ENCODE measurements around the gene XRCC6.
"Not testable (repeated sequence)": the region's sequence is repeated elsewhere in the genome, so short reads cannot be mapped to it uniquely, and the experiment has no call there.

The XRCC6 gene

DNA sequence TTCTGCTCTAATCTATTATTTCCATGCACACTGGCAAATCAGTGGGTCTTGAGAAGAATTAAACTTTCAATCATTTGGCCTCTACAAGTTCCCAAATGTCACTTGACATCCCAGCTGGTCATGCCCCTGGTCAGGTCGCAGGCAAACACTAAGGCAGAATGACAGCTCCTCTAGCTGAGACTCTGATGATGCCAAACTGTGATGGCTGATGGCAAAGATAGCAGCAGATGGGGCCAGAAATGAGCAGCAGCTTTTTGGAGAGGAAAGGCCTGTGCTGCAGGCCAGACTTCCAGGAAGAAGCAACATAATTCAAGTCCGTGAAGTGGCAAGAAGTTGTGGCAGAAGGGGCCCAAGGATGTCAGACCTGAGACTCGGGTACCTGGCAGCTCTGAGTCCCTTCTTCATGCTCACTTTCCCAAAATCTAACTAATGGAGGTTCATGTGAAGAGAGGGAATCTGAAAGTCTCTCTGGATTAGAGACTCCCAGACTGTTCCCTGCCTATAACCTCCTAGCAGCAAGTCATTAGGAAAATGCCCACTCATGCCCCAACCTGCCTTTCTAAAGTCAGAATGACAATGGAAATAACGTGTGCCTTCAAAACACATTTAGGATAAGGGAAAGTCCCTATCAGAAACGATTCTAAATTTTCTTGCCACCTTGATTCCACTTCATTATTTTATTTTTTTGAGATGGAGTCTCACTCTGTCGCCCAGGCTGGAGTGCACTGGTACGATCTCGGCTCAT is 22.0 kb upstream of the XRCC6 start:
- DNase-seq (ENCODE audit: low read depth) = no peak

- DNase-seq (ENCODE audit: low read depth) = no peak
These were observed 20.1 kb upstream of the XRCC6 start for GRCh38 chr22:41600976-41601375.

DNA sequence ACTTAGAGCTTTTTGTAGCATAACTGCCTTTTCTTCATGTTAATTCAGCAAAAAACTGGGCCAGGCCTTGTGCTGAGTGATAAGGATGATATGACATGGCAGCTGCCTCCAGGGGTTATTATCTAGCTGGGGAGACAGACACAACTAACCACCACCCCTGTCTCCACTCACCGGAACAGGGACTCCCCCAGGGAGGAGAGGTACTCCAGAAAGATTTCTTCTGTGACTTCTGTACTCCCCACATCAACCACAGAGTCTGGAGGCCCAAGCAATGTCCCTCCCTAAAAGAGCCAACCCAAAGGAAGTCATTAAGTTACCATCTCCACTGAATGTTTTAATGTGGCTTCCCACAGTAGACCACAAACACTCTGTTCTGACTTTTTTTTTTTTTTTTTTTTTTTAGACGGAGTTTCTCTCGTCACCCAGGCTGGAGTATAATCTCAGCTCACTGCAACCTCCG is 17.2 kb upstream of the XRCC6 start:
- no peak for DNase-seq (ENCODE audit: low read depth)

GRCh38 chr22:41608386-41608785 is 12.7 kb upstream of the XRCC6 start:
- no peak for DNase-seq (ENCODE audit: low read depth)

- no peak for DNase-seq (ENCODE audit: low read depth)
These were observed 8.3 kb upstream of the XRCC6 start for GRCh38 chr22:41612603-41613306.

- DNase-seq (ENCODE audit: low read depth) = no peak
These were observed 7.6 kb upstream of the XRCC6 start for GRCh38 chr22:41613456-41613855.

- no peak for DNase-seq (ENCODE audit: low read depth)
These were observed 1.0 kb upstream of the XRCC6 start for GRCh38 chr22:41619979-41620588.

- DNase-seq (ENCODE audit: low read depth) = no peak
These were observed 451 bp upstream of the XRCC6 start, which contains the start of gene DESI1 for GRCh38 chr22:41620589-41621098. TSS of gene DESI1 (minus strand) at chr22:41621043. CDS start at chr22:41620839, 204 bp downstream.

- no peak for DNase-seq (ENCODE audit: low read depth)
These were observed 750 bp downstream of the XRCC6 start for GRCh38 chr22:41621911-41622179.

- DNase-seq (ENCODE audit: low read depth) = no peak
These were observed 4.5 kb downstream of the XRCC6 start for GRCh38 chr22:41625577-41625976.

GRCh38 chr22:41631115-41631514 is 10.0 kb downstream of the XRCC6 start:
- not testable (repeated sequence) for DNase-seq (ENCODE audit: low read depth)

DNA sequence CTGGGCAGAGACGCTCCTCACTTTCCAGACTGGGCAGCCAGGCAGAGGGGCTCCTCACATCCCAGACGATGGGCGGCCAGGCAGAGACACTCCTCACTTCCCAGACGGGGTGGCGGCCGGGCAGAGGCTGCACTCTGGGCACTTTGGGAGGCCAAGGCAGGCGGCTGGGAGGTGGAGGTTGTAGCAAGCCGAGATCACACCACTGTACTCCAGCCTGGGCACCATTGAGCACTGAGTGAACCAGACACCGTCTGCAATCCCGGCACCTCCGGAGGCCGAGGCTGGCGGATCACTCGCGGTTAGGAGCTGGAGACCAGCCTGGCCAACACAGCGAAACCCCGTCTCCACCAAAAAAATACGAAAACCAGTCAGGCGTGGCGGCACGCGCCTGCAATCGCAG is 10.5 kb downstream of the XRCC6 start:
- DNase-seq (ENCODE audit: low read depth) = not testable (repeated sequence)

DNA sequence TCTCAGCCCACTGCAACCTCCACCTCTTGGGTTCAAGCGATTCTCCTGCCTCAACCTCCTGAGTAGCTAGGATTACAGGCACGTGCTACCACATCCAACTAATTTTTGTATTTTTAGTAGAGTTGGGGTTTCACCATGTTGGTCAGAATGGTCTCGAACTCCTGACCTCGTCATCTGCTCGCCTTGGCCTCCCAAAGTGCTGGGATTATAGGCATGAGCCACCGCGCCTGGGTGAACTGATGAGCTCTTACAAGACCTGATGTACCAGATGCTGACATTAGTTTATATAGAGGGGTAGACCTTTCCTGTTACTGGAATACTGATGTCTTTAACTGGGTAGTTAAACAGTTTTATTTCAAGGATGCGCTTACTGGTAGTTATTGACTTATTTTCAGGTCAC is 13.5 kb downstream of the XRCC6 start:
- not testable (repeated sequence) for DNase-seq (ENCODE audit: low read depth)

DNA sequence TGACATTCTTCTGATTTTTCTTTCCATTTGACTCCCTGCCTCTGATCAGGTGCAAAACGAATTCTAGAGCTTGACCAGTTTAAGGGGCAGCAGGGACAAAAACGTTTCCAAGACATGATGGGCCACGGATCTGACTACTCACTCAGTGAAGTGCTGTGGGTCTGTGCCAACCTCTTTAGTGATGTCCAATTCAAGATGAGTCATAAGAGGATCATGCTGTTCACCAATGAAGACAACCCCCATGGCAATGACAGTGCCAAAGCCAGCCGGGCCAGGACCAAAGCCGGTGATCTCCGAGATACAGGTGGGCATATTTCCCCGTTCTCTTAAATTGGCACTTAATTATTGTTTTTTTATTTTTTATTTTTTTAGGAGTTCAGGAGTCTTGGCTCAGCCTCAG is 15.4 kb downstream of the XRCC6 start:
- DNase-seq (ENCODE audit: low read depth) = peak; percentile 52

GRCh38 chr22:41637623-41638022 is 16.5 kb downstream of the XRCC6 start:
- DNase-seq (ENCODE audit: low read depth) = not testable (repeated sequence)

GRCh38 chr22:41638124-41638523 is 17.0 kb downstream of the XRCC6 start:
- no peak for DNase-seq (ENCODE audit: low read depth)

DNA sequence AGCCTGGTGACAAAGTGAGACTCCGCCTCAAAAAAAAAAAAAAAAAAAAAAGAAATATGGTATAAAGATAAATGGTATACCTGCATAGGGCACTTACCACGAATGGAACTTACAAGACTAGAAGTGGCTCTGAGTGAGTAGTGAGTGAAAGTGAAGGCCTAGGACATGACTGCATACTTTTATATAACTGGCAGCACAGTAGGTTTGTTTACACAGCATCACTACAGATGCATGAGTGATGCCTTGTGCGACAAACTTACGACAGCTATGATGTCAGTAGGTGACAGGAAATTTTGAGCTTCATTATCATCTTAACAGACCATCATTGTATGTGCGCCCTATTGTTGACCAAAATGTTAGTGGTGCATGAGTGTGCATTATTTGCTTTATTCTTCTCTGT is 17.7 kb downstream of the XRCC6 start:
- DNase-seq (ENCODE audit: low read depth) = no peak

GRCh38 chr22:41641854-41642253 is 20.8 kb downstream of the XRCC6 start:
- no peak for DNase-seq (ENCODE audit: low read depth)

GRCh38 chr22:41642331-41643110 is 21.4 kb downstream of the XRCC6 start:
- DNase-seq (ENCODE audit: low read depth) = no peak

- no peak for DNase-seq (ENCODE audit: low read depth)
These were observed 26.7 kb downstream of the XRCC6 start for GRCh38 chr22:41647771-41648170.

DNA sequence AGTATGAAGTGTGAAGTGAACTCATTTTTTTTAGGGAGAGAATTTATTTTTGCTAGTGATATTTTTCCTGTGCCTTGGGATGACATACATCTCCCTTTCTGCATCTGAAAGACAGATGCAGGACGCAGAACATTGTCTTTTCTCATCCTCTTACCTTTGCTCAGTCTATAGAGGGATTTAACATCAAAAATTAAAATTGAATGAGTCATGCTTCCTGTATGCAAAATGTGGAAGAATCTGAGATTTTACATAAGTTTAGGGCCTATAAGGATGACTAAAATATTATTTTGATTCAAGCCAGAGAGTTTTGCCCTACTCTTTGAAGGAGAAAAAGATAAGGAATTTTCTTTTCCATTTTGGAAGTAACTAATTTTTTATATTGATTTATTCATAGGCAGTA is 27.3 kb downstream of the XRCC6 start:
- no peak for DNase-seq (ENCODE audit: low read depth)

- no peak for DNase-seq (ENCODE audit: low read depth)
These were observed 29.1 kb downstream of the XRCC6 start for GRCh38 chr22:41650229-41650628.

Measured in fibroblast of gingiva (primary cell).